Activated CD4-positive, alpha-beta T cell treated with anti-CD3 and anti-CD28 coated beads, Interleukin-2, amount 50 U/mL, for 4 hours (primary cell): ENCODE measurements around the gene AAK1.
"Not testable (repeated sequence)": the region's sequence is repeated elsewhere in the genome, so short reads cannot be mapped to it uniquely, and the experiment has no call there.

Experiments used
- DNase-seq, 2 experiments: peaks; one replicate each; pipeline ENCODE4 v3.0.0-alpha.2; 2020

AAK1 gene

GRCh38 chr2:69594341-69594740 is 49.2 kb downstream of the AAK1 start:
- no peak for DNase-seq

- DNase-seq, result no peak
Observed at GRCh38 chr2:69592511-69592910, 51.0 kb downstream of the AAK1 start.

DNA sequence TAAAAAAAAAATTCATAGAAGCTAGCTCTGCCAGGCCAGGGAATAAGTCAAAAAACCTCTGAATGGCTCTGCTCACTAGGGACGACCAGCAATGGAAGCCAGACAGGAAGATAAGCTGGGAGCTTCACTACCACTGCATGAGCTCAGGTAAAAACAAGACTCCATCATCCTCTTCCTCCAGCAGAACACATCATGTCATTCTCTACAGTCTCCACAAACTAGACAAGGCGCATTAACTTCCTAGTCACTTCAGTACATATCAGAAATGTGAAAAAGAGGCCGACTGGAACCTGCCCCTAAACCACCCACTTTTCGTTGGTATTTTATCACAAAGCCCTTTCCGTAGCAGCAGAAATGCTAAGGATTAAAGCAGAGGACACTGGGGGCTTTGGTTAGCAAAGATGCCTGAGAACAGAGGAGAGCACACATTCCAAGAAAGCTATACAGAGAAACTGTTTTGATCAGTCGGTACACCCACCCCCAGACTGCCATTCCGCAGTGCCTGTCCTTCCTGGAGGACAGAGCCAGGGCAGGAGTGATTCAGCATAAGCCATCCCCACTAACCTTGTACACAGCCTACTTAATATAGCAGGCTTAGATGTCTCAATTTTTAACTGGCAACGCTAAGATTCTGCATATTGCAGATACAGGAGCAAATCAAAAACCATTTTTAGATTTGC is 53.4 kb downstream of the AAK1 start:
- DNase-seq, result no peak

- no peak for DNase-seq
Observed at GRCh38 chr2:69588945-69589344, 54.6 kb downstream of the AAK1 start.

- DNase-seq, result no peak
Observed at GRCh38 chr2:69588403-69588802, 55.1 kb downstream of the AAK1 start.

GRCh38 chr2:69585855-69586555 is 57.5 kb downstream of the AAK1 start:
- DNase-seq, result no peak

GRCh38 chr2:69584127-69584889 is 59.2 kb downstream of the AAK1 start:
- no peak for DNase-seq

- DNase-seq, result no peak
Observed at GRCh38 chr2:69583321-69583833, 60.2 kb downstream of the AAK1 start.

DNA sequence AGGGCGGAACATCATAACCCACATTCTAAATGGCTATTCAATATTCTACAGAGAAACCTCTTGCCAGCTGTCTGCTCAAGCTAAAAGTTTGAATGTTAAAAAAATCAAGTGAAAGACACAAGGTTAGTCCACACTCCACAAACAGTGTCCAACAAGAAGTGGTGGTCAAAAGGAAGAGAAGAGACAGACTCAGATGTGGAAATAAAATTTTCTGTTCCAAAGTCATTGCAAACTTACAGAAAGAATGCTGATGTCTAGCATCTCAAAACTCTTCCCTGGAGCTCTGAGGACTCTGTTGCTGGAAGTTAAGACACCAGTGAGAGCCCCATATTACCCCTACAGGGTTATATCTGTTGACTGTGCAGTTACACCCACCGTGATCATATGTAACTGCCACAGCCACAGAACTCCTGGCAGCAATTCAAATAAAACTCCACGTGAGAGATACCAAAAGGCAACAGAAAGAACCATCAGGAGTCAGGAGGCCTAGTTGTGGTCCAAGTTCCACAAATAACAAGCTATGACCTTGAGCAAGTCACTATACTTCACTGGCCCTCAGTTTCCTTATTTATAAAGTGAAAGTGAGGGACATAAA is 60.9 kb downstream of the AAK1 start:
- no peak for DNase-seq

GRCh38 chr2:69581774-69582581 is 61.6 kb downstream of the AAK1 start:
- DNase-seq, result no peak

GRCh38 chr2:69580486-69580885 is 63.1 kb downstream of the AAK1 start:
- no peak for DNase-seq

- no peak for DNase-seq
Observed at GRCh38 chr2:69579536-69579935, 64.0 kb downstream of the AAK1 start.

DNA sequence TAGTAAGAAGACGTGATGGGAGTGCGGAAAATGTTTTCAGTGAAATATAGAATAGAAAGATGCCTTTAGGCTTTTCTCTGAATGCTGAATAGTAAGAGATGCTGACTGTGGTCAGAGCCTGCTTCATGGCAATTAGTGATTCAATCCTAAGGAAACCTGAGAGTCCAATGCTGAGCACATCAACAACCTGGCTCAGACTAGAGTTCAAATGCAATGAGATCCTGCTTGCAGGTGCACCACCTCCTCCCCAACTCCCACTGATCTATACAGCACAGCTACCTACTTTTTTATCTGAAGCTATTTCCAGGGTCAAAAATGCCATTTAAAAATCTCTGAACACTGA is 65.4 kb downstream of the AAK1 start:
- DNase-seq, result no peak

GRCh38 chr2:69577467-69578197 is 65.9 kb downstream of the AAK1 start:
- no peak for DNase-seq

GRCh38 chr2:69576880-69577279 is 66.7 kb downstream of the AAK1 start:
- DNase-seq, result no peak

- DNase-seq, result no peak
Observed at GRCh38 chr2:69575926-69576325, 67.6 kb downstream of the AAK1 start.

DNA sequence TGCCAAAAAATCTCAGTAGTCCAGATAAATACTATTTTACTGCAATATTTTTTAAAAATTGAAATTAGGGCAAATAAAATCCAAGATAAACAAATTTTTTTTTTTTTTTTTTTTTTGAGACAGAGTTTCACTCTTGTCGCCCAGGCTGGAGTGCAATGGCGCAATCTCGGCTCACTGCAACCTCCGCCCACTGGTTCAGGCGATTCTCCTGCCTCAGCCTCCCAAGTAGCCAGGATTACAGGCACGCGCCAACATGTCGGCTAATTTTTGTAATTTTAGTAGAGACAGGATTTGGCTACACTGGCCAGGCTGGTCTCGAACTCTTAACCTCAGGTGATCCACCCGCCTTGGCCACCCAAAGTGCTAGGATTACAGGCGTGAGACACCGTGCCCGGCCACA is 68.2 kb downstream of the AAK1 start:
- not testable (repeated sequence) for DNase-seq

DNA sequence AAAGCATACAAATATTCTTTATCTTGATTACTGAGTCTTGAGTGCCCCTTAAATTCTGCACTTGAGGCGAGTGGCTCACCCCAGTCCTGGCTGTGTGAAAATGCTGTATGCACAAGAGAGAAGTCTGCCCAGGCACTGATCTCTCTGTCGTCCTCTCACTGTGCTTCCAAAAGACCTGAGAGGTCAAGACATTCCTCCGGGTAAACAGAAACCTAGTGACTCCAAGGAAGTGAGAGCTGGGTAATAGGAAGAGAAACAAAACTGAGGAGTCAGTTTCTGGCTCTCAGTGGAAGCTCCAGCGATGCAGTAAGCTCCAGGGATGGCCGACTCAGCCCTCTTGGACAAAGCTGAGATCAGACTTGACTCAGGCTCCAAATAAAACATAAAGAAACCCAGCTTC is 70.9 kb downstream of the AAK1 start:
- DNase-seq, result no peak

- DNase-seq, result no peak
Observed at GRCh38 chr2:69571189-69571588, 72.3 kb downstream of the AAK1 start.

- no peak for DNase-seq
Observed at GRCh38 chr2:69570474-69570873, 73.1 kb downstream of the AAK1 start.

- no peak for DNase-seq
Observed at GRCh38 chr2:69567909-69568300, 75.6 kb downstream of the AAK1 start.
